GM21576 (cell line): ENCODE data around the gene TMEM203.
A peak's percentile ranks its signal among the peaks of the same experiment; 100 is the strongest.
"Not testable (repeated sequence)": the region's sequence is repeated elsewhere in the genome, so short reads cannot be mapped to it uniquely, and the experiment has no call there.

Experiments
- ATAC-seq: cut with Tn5 transposase; IDR thresholded peaks from one replicate; pipeline ENCODE4 v1.9.1; 2021; ENCODE audit warnings: mild to moderate bottlenecking, moderate library complexity; ENCODE audit not compliant: unreplicated experiment

Gene TMEM203, protein sequence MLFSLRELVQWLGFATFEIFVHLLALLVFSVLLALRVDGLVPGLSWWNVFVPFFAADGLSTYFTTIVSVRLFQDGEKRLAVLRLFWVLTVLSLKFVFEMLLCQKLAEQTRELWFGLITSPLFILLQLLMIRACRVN

DNA sequence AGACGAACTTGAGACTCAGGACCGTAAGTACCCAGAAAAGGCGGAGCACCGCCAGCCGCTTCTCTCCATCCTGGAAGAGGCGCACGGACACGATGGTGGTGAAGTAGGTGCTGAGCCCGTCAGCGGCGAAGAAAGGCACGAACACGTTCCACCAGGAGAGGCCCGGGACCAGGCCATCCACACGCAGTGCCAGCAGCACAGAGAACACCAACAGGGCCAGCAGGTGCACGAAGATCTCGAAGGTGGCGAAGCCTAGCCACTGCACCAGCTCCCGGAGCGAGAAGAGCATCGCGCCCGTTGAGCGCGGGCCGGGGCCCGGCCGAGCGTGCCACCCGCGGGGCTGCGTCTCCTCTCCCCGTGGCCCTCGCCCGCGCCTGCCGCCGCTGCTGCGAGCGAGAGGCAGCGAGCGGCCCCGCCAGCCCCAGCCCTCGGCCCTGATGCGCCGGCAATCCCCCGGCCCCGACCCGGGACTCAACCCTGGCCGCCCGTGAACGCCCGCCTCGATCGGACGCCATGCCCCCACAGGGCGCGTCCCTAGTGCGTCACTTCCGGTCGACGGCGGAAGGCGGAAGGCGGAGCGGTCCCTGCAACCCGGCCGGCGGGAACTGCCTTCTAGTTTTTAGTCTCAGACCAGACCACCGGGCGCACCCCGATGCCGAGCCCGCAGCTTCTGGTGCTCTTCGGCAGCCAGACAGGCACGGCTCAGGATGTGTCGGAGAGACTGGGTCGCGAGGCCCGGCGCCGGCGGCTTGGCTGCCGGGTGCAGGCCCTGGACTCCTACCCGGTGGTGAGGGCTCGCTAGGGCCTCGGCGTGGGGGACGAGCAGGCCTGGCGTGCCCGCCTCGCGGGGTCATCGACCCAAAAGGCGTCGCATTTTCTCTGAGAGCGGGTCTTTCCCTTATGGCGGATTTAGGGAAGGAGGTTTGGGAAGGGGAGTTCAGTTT, at the start of gene TMEM203, which contains the start of gene NDOR1:
Gene TMEM203 (minus strand): TSS at position 523 of the 944 bp plus-strand sequence. CDS start 234 bp downstream, at position 289.
Gene NDOR1 (plus strand): TSS at position 575 of the 944 bp plus-strand sequence. CDS start 78 bp downstream, at position 653.
- ATAC-seq = peak; percentile 45

DNA sequence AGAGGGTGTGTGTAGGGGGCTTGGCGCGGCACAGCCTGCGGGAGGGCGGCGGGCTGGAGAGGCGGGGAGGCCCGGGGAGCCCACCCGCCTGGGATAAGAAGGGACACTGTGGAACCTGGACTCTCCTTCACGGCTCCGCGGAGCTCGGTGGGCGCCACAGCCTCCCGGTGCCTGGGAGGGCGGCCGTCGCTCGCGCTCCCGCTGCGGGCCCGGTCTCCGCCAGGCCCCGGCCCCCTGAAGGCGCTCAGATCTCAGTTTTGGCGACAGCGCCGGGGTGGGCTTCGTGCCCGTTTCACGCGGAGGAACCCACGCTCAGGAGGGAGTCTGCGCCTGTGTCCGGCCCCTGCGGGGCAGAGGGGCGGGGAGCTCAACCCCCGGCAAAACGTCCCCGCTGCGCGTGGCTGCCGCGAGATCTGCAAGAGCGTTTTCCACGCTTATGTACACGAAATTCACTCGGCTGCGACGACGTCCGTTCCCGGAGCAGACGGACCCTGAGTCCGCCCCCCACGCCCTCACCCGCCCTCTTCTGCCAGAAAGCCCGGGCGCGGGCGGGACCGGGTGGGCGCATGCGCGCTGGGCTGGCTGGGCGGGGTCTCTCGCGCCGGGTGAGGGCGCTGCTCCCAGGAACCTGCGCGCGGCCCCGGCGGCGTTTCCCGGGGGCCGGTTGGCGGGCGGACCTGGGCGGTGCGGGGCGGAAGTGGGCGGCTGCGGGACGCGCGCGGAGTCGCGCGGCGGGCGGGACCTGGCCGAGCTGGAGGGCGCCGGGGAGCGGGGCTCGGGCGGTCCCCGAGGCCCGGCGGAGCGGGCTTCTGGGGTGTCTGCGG, 49.4 kb upstream of the TMEM203 start, which contains the start of gene NELFB:
Gene NELFB (plus strand): TSS at position 704 of the 824 bp plus-strand sequence.
- ATAC-seq = peak; percentile 65

GRCh38 chr9:137253717-137254623, 48.5 kb upstream of the TMEM203 start:
- ATAC-seq = no peak

GRCh38 chr9:137252555-137253506, 47.4 kb upstream of the TMEM203 start:
- no peak for ATAC-seq

- ATAC-seq = no peak
These were observed 46.2 kb upstream of the TMEM203 start for GRCh38 chr9:137251490-137252268.

- ATAC-seq = no peak
These were observed 45.7 kb upstream of the TMEM203 start, which contains the start of gene STPG3 for GRCh38 chr9:137251194-137251461. Gene STPG3 (plus strand): TSS chr9:137251286. CDS start chr9:137251287, 1 bp downstream.

GRCh38 chr9:137250329-137251193, 45.1 kb upstream of the TMEM203 start:
- ATAC-seq = no peak

DNA sequence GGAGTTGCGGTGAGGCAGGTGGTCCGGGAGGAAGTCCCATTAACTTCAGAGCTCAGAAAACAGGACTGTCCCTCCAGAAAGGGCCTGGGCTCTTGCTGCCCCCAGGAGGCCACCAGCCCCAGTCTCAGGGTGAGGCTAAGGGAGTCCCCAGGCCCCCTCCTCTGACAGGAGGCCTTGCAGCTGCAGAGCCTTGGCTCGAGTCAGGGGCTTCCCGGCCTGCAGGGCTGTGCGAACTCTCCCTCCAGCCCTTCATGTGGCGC, 42.4 kb upstream of the TMEM203 start:
- no peak for ATAC-seq

DNA sequence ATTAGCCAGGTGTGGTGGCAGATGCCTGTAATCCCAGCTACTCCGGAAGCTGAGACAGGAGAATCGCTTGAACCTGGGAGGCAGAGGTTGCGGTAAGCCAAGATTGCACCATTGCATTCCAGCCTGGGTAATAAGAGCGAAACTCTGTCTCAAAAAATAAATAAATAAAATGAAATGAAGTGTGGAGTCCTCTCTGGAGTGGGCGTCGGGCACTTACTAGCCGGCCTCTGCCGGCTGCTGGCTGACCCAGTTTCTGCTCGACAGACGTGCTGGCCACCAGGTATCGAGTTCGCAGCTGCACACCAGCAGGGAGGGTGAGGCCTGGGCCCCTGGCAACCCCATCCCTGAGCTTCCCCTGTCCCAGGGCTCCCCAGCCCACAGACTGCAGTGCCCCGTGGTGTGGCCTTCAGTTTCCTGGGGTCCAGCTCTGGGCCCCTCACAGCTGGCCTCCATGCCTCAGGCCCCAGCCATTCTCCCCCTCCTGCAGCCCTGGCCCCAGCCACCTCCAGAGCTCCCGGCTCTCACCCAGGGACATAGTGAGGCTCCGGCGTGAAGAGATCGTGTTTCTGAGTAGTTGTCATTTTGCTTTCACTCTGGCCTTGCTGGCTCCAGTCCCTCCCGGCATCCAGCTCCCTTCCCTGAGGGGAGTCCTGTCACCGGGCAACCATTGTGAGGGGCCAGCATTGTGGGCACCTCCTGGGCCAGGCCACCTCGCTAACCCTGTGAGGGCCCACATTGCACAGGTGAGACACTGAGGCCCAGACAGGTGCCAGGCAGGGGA, 41.9 kb upstream of the TMEM203 start:
- no peak for ATAC-seq

GRCh38 chr9:137245450-137246421, 40.3 kb upstream of the TMEM203 start:
- no peak for ATAC-seq

- ATAC-seq = no peak
These were observed 39.3 kb upstream of the TMEM203 start for GRCh38 chr9:137244486-137245449.

DNA sequence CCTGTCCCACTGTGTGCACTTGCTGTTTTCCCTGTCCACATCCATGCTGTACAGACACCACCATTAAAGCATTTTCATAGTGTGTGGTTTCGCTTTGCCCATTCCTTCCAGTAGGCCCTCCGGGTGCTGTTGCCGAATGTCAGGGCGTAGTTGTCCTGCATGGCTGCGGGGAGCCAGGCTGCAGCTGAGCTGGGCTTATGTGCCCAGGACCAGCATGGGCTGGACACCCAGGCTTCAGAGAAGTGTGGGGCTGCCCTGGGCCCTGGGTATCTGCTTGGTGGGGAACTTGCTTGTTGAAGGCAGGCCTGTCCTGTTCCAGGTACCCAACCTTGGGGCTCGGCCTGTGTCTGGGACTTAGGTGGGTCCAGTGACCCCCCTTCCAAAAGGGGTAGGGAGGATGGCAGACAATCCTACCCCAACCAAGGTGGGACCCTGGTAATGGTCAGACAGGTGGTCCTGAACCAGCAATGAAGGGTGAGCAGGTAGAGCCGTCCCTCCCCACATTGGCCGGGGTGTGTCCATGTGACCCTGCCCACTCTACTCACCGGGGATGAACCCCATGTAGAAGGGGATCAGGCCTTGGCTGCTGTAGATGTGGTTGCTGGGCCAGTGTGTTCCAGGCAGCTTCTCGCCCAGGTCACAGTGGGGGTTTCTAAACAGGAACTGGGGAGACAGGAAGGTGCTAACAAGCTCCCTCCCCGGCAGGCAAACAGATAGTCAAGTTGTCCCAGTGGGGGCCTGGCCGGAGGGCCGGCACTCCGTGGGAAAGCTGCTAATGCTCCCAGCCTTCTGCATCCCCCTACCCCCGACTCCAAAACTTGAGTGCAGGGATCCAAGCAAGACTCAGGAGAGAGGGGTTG, 38.4 kb upstream of the TMEM203 start:
- ATAC-seq = no peak

GRCh38 chr9:137243266-137243625, 37.8 kb upstream of the TMEM203 start:
- ATAC-seq = not testable (repeated sequence)
